Body of pancreas (tissue), 4 donors: ENCODE data around the gene INSR. TPM values are rescaled to one million over a fixed set of nuclear protein-coding genes. Genes with fewer than 3 reads are reported as not detected.
A peak's percentile ranks its signal among the peaks of the same experiment; 100 is the strongest.

Experiments used
- ATAC-seq: fragments of 150-250 bp; one replicate; pipeline ENCODE4 v1.9.1; 2016
- DNase-seq, 4 donors: peaks; one replicate each; pipeline ENCODE4 v3.0.0-alpha.2; 2019
- H3K27ac ChIP-seq, 4 donors: fragments of 200-600 bp; sonication (generic); 1 replicate in 3 of 4; 2 replicates in 1 of 4; pipeline versions ENCODE4 v1.5.1 to v1.6.1; 2016 to 2019; ENCODE audit warnings: mild to moderate bottlenecking in 1 of 4, mixed read lengths in 1 of 4, moderate library complexity in 1 of 4
- H3K27me3 ChIP-seq, 2 donors: fragments of 200-600 bp; sonication (generic); one replicate each; pipeline ENCODE4 v1.6.0; 2016; ENCODE audit warnings: mild to moderate bottlenecking in 1 of 2
- H3K36me3 ChIP-seq, 2 donors: fragments of 200-600 bp; sonication (generic); replicated peaks in 1 of 2; 2 replicates each; pipeline ENCODE4 v1.5.1; 2016; ENCODE audit warnings: low read depth in 2 of 2; ENCODE audit not compliant: insufficient read depth in 1 of 2
- H3K4me1 ChIP-seq: fragments of 200-600 bp; sonication (generic); one replicate; pipeline ENCODE4 v1.6.0; 2016
- H3K4me3 ChIP-seq, 2 donors: fragments of 200-600 bp; sonication (generic); 1 replicate in 1 of 2; 2 replicates in 1 of 2; pipeline ENCODE4 v1.5.1; 2016 to 2019
- H3K9me3 ChIP-seq, 3 donors: fragments of 200-600 bp; sonication (generic); 1 replicate in 2 of 3; 2 replicates in 1 of 3; pipeline ENCODE4 v1.5.1; 2016
- CTCF ChIP-seq, 7 experiments: fragments of 450-650 bp in 4 of 7; fragments of 200-600 bp in 3 of 7; sonication (generic) in 3 of 7; IDR thresholded peaks; one replicate each; pipeline ENCODE4 v1.5.1; 2016 to 2019; ENCODE audit warnings: antibody characterized with exemption in 7 of 7
- POLR2A ChIP-seq, 3 donors: fragments of 450-650 bp; IDR thresholded peaks; one replicate each; pipeline ENCODE4 v1.6.1; 2016; ENCODE audit warnings: antibody characterized with exemption in 3 of 3, mild to moderate bottlenecking in 2 of 3
- WGBS, 2 donors: methylation state at CpG; one replicate each; pipeline ENCODE4 v1.1.5; 2017; 5-methylcytosine and 5-hydroxymethylcytosine counted together
- intact Hi-C: fragments of 100-400 bp; cut with DNase I; formaldehyde crosslinking; loops from one replicate; pipeline ENCODE4 v1.15.1; 2023
- total RNA-seq, 2 donors: library from RNA; depleted of rRNA; stranded (reverse); fragments of >200 nt; gene quantifications; one replicate each; pipeline ENCODE4 v1.1.0, GENCODE V29; 2016

INSR gene
- total RNA-seq, 2 donors from 2014 or later: 243 to 284 TPM

- Histone ChIP-seq H3K9me3 (no peaks in the 10 kb centered on the region), H3K4me3 (no peak overlapping the region), H3K4me1 (peaks cover 1% of the 10 kb centered on the region), H3K27ac (no peak overlapping the region), H3K36me3 (peaks cover 19 to 35% of the 10 kb centered on the region in 2 donors), H3K27me3 (no peaks in the 10 kb centered on the region)
- intact Hi-C loops: no loop called here
- TF ChIP-seq POLR2A (IDR thresholded peaks at IDR 0.05) (no peak), CTCF (IDR thresholded peaks at IDR 0.05) (no peak)
- no peak for ATAC-seq
- 95 to 97% methylated on average over 4 of the region's 4 CpGs for WGBS, 2 donors
- no peak for DNase-seq
Measured at GRCh38 chr19:7172794-7173193, 121.4 kb downstream of the INSR start.

GRCh38 chr19:7170983-7171382 lies 123.2 kb downstream of the INSR start:
- Histone ChIP-seq H3K4me1 (no peaks in the 10 kb centered on the region), H3K9me3 (no peaks in the 10 kb centered on the region), H3K36me3 (peaks cover 31 to 48% of the 10 kb centered on the region in 2 donors), H3K27me3 (no peaks in the 10 kb centered on the region), H3K27ac (no peak overlapping the region), H3K4me3 (no peak overlapping the region)
- no peak for DNase-seq
- ATAC-seq: no peak
- intact Hi-C loops: no loop called here
- no peak for TF ChIP-seq CTCF (IDR thresholded peaks at IDR 0.05)

GRCh38 chr19:7168941-7169340 lies 125.3 kb downstream of the INSR start:
- TF ChIP-seq CTCF (IDR thresholded peaks at IDR 0.05) (no peak), POLR2A (IDR thresholded peaks at IDR 0.05) (no peak)
- Histone ChIP-seq H3K4me3 (no peak overlapping the region), H3K27ac (no peak overlapping the region), H3K4me1 (no peaks in the 10 kb centered on the region), H3K27me3 (no peaks in the 10 kb centered on the region), H3K9me3 (no peaks in the 10 kb centered on the region), H3K36me3 (peaks cover 31 to 49% of the 10 kb centered on the region in 2 donors)
- intact Hi-C loops: no loop called here
- 65 to 92% methylated on average over 6 of the region's 6 CpGs for WGBS, 2 donors
- ATAC-seq: no peak
- no peak for DNase-seq

GRCh38 chr19:7161292-7161691 lies 132.9 kb downstream of the INSR start:
- ATAC-seq (no peak), DNase-seq (no peak)
- no peaks in the 10 kb centered on the region for H3K9me3 ChIP-seq
- H3K36me3 ChIP-seq: peaks cover 11 to 38% of the 10 kb centered on the region in 2 donors
- no peak overlapping the region for H3K4me3 ChIP-seq
- intact Hi-C loops: no loop called here
- 95 to 96% methylated on average over 4 of the region's 4 CpGs for WGBS, 2 donors
- no peak overlapping the region for H3K27ac ChIP-seq
- TF ChIP-seq CTCF (IDR thresholded peaks at IDR 0.05): no peak
- TF ChIP-seq POLR2A (IDR thresholded peaks at IDR 0.05): no peak
- H3K4me1 ChIP-seq: no peaks in the 10 kb centered on the region
- no peaks in the 10 kb centered on the region for H3K27me3 ChIP-seq

- H3K4me1 ChIP-seq: no peaks in the 10 kb centered on the region
- DNase-seq: peak in 1 of 4 donors; percentile 43
- WGBS, 2 donors: 75 to 78% methylated on average over 18 of the region's 18 CpGs
- no peak for TF ChIP-seq POLR2A (IDR thresholded peaks at IDR 0.05)
- TF ChIP-seq CTCF (IDR thresholded peaks at IDR 0.05): no peak
- no peaks in the 10 kb centered on the region for H3K27me3 ChIP-seq
- peaks cover 11 to 29% of the 10 kb centered on the region in 2 donors for H3K36me3 ChIP-seq
- intact Hi-C loops: no loop called here
- peak overlapping the region in 1 of 4 donors; percentile 63 for H3K27ac ChIP-seq
- H3K4me3 ChIP-seq: no peak overlapping the region
- peak; percentile 24 for ATAC-seq
- H3K9me3 ChIP-seq: no peaks in the 10 kb centered on the region
Measured at GRCh38 chr19:7159105-7159933, 134.9 kb downstream of the INSR start.
